ENCODE results near the gene TAAR2.
"Not testable (repeated sequence)": the region's sequence is repeated elsewhere in the genome, so short reads cannot be mapped to it uniquely, and the experiment has no call there.

The TAAR2 gene, protein sequence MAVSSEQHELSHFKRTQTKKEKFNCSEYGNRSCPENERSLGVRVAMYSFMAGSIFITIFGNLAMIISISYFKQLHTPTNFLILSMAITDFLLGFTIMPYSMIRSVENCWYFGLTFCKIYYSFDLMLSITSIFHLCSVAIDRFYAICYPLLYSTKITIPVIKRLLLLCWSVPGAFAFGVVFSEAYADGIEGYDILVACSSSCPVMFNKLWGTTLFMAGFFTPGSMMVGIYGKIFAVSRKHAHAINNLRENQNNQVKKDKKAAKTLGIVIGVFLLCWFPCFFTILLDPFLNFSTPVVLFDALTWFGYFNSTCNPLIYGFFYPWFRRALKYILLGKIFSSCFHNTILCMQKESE

DNA sequence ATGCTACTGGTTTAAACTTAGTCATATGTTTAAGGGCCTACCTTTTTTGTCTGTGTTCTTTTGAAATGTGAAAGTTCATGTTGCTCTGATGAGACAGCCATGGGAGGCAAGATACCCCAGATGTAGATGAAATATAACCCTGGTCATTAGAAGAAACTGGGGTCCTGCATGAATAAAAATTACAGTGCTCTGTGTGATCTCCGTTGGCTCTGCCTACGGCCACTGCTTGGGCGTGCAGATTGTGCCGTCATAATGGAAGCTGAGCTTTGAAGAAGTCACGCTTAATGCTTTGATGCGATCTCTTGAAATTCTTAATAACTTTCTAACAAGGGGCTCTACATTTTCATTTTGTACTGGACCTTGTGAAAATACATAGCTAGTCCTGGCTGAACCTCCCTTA, at the start of gene TAAR2:
Gene TAAR2, minus strand, starts transcription at position 101 of the 400 bp plus-strand sequence. Its CDS starts 0 bp downstream, at position 101.
- DNase-seq (ENCODE audit: low spot score): no peak

DNA sequence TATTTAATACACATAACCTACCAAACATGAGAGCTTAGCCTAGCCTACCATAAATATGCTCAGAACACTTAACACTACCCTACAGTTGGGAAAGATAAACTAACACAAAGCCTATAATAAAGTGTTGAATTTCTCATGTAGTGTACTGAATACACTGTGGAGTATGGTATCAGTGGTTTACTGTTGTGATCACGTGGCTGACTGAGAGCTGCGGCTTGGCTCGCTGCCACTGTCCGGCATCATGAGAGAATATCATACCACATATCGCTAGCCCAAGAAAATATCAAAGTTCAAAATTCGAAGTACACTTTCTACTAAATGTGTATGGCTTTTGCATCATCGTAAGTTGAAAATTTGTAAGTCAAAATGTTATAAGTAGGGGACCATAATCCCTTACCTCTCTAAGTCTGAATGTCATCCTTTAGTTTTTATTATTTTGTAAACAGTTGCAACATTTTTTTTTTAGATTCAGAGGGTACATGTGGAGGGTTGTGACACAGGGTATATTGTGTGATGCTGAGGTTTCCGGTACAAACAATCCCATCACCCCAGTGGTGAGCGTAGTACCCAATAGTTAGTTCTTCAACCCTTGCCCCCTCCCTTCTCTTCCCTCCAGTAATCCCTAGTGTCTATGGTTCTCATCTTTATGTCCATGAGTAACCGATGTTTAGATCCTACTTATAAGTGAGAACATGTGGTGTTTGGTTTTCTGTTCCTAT, 49.5 kb upstream of the TAAR2 start:
- DNase-seq (ENCODE audit: low spot score): no peak

DNA sequence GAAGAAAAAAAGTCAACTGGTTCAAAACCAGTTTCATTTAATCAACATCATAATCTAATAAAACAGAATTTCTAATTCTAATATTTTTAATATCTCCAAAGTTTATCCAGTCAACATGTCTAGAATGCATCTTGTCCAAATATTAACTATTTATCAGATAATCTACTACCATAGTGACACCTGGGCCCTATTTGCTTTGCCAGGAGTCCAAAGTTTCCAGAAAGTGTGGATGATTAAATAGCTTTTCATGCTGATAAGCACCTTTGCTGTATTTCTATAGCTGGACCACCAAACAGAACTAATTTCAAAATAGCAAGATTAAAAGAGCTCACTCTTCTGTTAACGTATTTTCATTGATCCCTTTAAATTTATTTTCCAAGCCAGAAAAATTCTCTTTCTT, 47.2 kb upstream of the TAAR2 start:
- DNase-seq (ENCODE audit: low spot score): no peak

DNA sequence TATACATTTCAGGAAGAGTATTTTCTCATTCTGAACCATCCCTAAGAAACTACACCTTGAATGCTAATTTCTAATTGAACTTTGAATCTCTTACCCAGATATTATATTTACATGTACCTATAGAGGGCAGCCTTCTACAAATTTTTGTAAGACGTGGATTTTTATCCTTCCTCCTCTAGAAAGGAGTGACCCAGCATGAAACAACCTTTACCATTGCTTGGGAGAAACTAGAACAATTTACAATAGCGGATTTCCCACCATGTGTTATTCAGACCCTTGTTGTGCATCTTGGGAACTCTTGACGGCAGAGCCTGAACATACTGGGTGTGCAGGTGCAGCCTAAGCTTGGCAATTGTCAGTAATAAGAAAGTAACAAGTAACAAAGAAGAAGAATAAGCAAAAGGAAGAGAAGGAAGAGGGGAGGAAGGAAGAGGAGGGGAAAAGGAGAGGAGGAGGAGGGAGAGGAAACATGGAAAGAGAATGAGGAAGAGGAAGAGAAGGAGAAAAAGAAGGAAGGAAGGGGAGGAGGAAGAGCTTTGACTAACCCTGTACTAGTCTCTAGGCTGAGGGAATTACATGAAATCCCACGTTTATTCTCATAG, 45.7 kb upstream of the TAAR2 start:
- peak; percentile 77 for DNase-seq (ENCODE audit: low spot score)

DNA sequence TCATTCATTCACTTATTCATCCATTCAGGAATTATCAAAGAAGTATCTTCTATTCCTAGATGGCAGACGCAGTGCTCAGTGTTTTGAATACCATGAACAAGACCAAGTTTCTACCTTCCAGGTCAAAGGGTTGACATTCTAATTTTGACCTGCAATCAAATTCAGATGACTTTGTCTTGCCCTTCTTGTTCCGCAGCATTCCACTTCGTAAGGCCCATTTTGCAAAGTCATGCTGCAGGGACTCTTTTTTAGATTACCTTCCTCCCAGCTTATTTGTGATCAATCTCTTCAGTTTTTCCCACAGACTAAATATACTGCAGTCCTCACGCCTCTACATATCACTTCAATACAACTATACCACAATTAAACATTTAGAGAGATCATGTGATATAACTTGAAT, 42.0 kb upstream of the TAAR2 start:
- no peak for DNase-seq (ENCODE audit: low spot score)

DNA sequence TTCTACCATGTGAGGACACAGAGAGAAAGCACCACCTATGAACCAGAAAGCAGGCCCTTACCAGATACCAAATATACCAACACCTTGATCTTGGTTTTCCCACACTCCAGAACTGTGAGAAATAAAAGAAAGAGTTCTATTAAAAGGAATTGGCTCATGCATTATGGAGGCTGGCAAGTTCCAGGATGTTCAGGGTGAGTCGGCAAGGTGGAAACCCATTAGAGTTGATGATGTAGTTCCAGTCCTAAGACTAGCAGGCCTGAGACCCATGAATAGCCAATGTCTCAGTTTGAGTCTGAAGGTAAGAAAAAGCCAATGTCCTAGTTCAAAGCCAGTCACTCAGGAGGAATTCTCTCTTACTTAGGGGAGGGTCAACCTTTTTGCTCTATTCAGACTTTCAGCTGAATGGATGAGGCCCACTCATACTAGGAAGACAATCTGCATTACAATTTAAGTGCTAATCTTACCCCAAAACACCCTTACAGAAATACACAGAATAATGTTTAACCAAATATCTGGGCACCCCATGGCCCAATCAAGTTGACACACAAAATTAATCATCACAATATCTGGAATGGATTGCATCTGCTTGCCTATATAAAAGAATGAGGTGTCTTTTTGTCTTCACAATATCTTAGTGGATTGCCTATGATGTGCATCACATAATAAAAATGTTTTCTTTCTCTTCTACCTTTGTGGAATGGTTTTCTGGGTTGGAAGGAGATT, 40.4 kb upstream of the TAAR2 start:
- DNase-seq (ENCODE audit: low spot score): peak; percentile 20

DNA sequence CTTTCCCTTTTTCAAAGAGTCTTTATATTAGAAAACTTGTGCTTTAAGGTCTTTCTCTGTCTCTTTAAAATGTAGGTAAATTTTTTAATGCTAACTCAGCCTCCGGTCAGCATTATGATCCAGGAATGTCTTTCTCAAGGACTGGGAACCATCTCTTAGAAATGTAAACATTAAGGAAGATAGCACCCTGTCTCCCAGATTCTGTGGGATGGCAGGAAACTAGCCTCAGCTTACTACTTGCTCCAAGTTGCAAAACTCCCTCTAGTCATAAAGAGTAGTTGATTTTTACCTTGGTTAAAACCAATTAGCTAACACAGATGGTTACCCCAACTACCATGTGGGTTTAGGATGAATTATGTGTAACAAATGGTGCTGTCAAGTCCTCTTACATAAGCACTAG, 39.6 kb upstream of the TAAR2 start:
- no peak for DNase-seq (ENCODE audit: low spot score)

DNA sequence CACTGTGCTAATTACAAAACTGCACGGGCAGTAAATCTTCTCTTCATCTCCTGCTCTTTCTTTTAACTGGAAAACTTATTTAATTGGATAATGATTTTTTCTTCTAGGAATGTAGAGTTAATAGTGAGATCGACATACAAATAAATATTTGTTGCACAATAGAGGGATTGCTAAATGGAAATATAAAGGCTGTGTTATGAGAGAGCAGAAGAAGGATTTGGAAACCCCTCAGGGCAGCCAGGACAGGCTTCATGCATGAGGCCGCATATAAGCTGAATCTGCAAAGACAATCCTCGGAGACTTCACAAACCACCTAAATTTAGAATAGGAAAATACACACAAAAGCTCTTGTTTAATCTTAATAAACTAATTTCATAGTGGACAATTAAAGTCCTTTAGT, 37.8 kb upstream of the TAAR2 start:
- DNase-seq (ENCODE audit: low spot score): no peak

DNA sequence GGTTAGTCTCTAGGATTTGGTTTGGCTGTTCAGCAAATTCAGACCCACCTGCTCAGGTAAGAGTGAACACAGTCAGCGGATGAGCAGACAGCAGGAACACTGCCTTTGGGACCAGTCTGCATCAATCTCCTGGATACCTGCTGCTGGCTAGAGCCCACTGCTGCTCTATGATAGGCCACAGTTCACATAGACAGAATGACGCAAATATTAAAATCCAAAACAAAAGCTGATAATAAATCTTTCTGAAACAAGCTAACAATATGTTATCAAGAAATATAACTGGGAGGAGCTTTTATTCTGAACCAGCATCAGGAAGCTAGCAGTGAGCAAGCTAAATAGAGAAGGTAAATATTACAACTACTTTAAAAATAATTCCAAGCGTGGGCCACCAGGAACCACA, 35.0 kb upstream of the TAAR2 start, which contains the start of gene TAAR1:
Gene TAAR1, minus strand, starts transcription at position 101 of the 400 bp plus-strand sequence. CDS start 13,179 bp downstream, outside the sequence.
- no peak for DNase-seq (ENCODE audit: low spot score)

DNA sequence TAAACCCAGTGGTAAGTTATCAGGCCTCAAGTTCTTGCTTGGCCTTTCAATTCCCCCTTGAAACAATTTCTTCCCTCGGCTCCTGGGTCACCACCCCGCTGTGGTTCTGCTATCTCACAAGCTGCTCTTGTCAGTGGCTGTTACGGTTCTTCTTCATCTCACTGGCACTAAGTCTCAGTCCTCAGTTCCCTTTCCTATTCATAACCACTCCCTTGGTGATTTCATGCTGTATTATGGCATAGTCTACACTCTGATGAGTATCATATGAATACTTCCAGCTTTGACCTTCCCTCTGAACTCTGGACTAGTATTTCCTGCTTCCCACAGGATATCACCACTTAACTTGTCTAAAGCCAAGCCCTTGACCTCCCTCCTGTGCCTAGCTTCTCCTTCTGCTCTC, 27.0 kb upstream of the TAAR2 start:
- DNase-seq (ENCODE audit: low spot score): peak; percentile 13

DNA sequence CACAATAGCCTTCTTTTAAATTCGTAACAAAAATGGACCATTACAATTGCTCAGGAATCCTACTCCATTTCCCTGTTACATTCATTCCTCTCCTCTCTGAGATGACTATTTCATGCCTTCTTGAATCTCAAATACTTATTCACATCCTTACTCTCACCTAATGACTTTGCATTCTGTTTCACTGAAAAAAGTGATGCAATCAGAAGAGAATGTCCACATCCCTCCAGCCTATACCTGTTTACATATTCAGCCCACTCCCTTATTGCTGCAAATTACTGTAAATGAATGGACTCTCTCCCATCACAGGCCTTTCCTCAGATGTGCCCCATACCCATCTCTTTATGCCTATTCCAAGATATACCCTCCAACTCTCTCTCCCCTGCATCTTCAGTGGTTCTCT, 26.4 kb upstream of the TAAR2 start:
- DNase-seq (ENCODE audit: low spot score): peak; percentile 71

DNA sequence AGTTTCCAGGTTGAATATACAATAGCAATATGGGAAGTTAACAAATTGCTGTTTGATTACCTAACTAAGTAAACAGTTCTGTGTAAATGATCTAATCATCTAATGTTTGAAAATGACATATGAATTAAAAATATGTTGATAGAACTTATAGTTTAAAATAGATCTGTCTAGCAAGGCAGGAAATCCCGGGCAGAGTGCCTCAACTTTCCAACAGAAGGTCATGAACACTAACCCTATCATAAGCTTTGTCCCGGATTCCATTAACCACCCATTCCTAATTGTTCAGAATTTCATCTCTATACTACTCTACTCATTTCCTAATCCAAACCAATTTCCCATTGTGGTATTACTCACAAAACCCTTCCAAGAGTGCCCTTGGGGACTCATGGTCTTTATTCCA, 24.8 kb upstream of the TAAR2 start:
- DNase-seq (ENCODE audit: low spot score): no peak

DNA sequence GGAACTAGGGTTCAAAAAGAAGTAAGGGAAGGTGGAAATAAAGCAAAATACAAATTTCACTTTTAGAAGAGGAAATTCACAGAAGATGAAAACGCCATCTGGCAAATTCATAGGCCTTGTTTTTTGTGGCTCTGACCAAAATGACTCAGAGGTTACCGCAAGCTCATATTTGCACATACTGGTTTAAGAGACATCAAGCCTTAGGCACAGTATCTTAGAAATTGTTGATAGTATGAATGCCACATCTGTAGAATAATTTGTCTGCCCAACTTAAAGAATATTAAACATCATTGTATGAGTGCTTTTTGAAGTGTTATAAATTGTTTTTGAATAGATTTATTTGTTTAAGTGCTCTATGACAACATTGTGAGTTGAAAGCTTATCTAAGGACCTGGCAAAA, 24.3 kb upstream of the TAAR2 start:
- peak; percentile 32 for DNase-seq (ENCODE audit: low spot score)

DNA sequence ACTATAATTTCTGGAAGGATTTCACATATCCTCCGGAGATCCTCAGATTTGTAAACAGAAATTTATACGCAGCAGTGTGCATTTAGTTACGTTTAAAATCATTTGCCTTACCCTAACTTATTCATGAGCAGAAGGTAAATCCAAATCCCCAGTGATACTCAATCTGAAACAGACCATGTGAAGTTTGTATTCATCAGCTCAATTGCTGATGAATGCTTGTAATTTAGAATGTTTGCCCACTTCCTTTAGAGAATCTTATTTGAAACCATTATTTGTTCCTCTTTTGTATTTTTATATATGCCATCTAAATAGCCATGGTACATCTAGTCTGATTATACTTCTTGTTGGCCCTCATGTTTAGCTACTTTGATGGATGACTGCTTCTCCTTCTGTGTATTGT, 19.5 kb upstream of the TAAR2 start:
- no peak for DNase-seq (ENCODE audit: low spot score)

DNA sequence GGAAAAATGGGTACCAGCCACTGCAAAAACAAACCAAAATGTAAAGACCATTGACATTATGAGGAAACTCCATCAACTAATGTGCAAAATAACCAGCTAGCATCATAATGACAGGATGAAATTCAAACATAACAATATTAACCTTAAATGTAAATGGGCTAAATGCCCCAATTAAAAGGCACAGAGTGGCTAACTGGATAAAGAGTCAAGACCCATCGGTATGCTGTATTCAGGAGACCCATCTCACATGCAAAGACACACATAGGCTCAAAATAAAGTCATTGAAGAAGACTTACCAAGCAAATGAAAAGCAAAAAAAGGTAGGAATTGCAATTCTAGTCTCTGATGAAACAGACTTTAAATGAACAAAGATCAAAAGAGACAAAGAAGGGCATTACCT, 13.1 kb upstream of the TAAR2 start:
- not testable (repeated sequence) for DNase-seq (ENCODE audit: low spot score)

DNA sequence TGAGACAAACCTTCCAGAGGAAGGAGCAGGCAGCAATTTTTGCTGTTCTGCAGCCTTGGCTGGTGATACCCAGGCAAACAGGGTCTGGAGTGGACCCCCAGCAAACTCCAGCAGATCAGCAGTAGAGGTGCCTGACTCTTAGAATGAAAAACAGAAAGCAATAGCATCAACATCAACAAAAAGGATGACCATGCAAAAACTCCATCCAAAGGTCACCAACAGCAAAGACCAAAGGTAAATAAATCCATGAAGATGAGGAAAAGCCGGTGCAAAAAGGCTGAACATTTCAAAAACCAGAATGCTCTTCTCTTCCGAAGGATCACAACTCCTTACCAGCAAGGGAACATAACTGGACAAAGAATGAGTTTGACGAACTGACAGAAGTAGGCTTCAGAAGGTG, 11.8 kb upstream of the TAAR2 start:
- DNase-seq (ENCODE audit: low spot score): not testable (repeated sequence)

DNA sequence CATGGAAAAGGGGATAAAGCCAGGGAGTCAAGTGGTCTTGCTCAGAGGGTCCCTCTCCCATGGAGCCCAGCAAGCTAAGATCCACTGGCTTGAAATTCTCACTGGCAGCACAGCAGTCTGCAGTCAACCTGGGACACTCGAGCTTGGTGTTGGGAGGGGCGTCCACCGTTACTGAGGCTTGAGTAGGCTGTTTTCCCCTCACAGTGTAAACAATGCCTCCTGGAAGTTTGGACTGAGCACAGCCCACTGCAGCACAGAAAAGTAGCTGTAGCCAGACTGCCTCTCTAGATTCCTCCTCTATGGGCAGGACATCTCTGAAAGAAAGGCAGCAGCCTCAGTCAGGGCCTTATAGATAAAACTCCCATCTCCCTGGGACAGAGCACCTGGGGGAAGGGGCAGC, 11.2 kb upstream of the TAAR2 start:
- not testable (repeated sequence) for DNase-seq (ENCODE audit: low spot score)

DNA sequence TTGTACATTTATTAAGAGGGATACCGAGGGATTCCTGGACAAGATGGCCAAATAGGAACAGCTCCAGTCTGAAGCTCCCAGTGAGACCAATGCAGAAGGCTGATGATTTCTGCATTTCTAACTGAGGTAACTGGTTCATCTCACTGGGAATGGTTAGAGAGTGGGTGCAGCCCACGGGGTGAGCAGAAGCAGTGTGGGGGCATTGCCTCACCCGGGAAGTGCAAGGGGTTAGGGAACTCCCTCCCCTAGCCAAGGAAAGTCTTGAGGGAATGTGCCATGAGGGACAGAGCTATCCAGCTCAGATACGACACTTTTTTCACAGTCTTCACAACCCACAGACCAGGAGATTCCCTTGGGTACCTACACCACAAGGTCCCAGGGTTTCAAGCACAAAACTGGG, 10.7 kb upstream of the TAAR2 start:
- no peak for DNase-seq (ENCODE audit: low spot score)

DNA sequence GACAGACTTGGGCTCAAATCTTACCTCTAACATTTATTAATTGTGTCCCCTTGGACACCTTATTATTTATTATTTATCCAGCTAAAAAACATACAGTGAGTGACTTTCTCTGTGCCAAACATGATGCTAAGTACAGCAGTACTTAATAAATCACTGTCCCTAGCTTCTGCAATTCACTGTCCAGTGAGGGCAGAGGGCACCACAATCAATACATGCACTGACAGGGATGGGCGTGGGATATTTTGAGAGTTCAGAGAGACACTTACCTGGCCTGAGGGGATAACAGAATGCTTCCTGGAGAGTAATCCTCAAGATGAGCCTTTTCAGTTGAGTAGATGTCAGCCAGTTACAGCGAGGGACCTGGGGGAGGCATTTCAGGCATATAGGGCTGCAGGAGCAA, 9.3 kb upstream of the TAAR2 start:
- no peak for DNase-seq (ENCODE audit: low spot score)

DNA sequence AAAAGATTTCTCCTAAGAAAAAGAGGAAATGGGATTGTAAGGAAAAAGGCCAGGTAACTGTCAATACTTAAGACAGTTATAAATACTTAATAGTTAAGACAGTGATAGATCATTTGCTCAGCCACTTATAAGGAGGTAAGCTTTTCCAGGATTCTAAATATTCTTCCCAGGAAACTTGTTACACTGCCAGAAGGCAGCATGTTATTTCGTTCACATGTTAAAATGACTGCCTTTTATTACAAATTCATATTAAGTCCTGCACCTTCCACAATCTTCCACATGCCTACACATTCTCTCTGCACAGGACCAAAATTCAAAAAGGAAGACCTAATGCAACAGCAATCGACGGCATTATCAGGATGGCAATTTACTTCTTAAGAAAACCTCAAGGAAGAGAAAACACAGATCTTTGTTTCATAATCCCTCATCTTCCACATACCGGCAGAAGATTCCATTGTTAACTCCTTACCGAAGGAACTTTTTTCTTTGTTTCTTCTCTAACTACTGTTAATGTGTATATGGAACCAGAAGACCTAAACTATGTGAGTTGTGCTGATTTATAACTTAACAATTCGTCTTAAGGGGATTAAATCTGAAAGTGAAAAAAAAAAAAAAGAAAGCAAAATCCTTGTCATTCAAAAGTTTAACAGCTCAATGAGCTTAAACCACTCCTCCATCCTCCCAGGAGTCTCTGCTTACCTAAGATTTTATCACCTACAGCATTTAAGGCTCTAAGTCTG, 799 bp downstream of the TAAR2 start:
- DNase-seq (ENCODE audit: low spot score): peak; percentile 39

DNA sequence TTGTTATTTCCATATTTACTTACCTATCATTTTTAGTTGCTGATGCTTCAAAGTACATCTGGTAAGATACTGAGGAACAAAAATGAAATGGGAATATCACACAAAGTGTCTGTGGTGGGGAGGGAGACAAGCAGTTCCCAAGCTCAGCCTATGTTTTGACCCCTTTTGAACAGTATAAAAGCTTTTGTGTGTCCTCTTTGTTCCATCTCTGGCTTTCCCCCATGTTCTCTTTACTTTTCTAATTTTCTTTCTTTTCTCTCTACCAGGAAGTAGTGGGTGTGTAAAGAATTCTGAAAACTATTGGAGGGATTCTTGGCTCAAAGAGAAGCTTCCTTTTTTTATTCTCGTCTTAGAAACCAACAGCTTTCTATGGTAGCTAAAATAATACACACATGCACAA, 7.4 kb downstream of the TAAR2 start:
- no peak for DNase-seq (ENCODE audit: low spot score)

DNA sequence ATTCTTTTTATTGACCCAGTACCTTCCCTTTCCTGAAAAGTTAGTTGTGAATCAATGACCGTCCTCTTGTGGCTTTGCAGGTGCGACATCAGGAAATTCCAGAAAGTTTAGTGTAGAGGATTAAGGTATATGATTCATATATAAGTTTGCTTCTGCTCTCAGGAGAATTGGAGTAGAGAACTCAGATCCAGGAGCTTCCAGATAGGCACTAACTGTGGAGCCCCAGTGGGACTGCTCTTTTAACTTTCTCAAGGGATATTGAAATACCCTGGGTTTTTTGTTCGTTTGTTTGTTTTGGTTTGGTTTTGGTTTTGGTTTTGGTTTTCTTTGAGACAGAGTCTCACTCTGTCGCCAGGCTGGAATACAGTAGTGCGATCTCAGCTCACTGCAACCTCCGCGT, 9.5 kb downstream of the TAAR2 start:
- peak; percentile 65 for DNase-seq (ENCODE audit: low spot score)

Measured in kidney tubule cell (primary cell).